HG02840 (cell line): Measurements from ENCODE around the gene TUBGCP6.
A peak's percentile ranks its signal among the peaks of the same experiment; 100 is the strongest.

Source experiments
- ATAC-seq: cut with Tn5 transposase; IDR thresholded peaks from one replicate; pipeline ENCODE4 v1.9.1; 2021; ENCODE audit warnings: mild to moderate bottlenecking, moderate library complexity, moderate number of reproducible peaks; ENCODE audit not compliant: unreplicated experiment, low FRiP score

Gene TUBGCP6

DNA sequence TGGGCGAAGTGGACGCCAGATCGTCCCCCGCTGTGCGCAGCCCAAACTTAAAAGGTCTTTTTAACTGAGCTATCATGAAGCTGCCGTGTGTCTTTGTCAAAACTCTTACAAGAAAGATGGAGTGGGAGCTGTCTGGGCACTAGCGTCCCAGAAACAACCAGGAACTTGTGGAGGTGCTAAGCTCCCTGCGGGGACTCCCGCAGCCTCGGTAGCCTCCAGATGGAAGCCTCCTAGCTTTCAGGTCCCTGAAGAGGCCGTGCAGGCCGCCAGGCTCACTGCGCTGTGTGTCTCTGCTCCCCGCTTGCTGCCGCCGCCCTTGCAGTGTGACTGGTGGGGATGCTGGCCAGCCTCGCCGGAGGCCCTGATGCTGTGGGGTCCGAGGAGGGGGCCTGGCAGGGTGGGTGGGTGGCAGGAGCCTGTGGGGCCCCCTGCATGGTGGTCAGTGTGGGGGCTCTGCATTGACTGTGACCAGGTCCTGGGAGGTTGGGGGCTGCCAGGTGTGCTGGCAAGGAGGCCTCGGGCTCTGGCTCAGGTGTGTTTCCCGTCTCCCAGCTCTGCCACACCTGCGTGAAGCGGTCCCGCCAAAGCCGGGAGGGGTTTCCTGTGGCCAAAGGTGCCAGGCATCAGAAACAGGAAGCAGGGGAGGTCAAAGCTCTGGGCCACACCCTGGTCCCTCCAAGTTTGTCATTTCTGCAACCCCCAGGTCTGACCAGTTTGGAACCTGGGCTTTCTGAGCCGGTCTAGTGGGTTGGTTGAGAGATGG, 57.9 kb downstream of the TUBGCP6 start:
- ATAC-seq: no peak

DNA sequence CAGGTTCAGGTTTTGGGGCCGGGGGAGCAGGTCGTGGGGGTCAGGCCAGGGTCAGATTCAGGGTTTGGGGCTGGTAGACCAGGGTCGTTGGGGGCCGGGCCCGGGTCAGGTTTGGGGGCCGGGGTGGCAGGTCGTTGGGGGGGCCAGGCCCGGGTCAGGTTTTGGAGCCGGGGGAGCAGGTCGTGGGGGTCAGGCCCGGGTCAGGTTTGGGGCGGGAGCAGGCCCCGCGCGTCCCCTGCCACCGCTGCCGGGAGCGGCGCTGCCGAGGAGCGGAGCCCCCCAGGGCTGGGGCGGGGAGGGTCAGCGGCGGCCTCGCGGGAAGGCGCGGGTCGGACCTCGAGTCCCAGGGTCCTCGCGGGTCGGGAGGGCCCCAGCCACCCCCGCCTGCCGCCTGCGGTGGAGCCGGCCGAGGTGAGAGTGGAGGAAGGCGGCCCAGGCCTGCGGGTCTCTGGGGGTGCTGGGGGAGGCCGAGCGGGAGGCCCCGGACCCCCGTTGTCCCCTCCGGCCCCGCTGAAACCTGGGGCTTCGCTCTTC, 58.6 kb downstream of the TUBGCP6 start:
- ATAC-seq: no peak

DNA sequence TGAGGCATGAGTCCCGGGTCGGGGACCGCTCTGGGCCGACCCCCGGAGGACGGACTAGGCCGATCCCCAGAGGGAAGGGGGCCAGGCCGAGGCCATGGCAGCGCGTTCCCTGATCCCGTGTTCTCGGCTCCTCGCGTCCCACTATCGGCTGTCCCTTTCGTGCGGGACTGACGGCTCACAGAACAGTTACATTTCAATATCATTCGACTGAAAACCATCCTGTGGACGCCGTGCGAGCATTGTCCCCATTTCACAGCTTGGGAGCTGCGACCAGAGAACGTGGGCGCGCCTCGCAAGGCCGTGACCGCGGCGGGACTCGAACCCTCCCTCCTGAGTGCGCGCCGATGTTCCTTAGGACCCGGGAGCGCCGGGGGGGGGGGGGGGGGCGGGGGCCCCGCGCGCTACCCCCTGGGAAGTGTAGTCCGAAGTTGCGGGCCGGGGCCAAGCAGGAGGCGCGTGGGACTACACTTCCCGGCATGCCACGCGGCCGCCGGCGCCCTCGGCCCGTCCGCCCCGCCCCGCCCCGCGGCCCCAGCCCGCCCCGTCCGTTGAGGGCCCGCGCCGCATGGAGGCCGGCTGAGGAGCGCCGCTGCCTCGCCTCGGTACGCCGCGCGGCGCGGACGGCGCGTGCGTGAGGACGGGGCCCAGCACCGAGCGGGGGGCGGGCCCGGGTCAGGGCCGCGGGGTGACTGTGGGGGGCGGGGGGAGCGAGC, 59.3 kb downstream of the TUBGCP6 start, which contains the start of gene TRABD:
TRABD (plus strand) TSS at position 539 of the 713 bp plus-strand sequence. CDS start 7,148 bp downstream, outside the sequence.
- peak; percentile 33 for ATAC-seq

DNA sequence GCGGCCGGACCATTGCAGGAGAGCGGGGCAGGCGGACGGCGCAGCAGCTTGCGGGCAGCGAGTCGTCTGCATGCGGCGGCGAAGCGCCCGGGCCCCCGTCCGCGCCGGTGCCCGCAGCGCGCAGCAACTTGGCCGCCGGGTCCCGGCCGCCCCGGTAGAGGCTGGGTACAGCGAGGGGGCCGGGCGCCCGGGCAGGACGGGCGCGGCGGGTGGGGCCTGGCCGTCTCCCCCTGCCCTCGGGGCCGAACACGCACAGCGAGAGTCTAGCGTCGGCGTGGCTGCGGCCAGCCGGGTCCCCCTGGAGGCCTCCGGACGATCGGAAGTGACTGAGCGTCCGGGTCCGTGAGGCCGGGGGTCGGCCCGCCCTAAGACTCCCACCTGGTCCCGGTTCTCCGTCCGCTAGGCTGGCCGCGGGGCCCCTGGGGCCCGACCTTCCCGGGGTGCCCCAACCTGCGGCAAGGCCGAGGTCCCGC, 59.9 kb downstream of the TUBGCP6 start:
- ATAC-seq: no peak

DNA sequence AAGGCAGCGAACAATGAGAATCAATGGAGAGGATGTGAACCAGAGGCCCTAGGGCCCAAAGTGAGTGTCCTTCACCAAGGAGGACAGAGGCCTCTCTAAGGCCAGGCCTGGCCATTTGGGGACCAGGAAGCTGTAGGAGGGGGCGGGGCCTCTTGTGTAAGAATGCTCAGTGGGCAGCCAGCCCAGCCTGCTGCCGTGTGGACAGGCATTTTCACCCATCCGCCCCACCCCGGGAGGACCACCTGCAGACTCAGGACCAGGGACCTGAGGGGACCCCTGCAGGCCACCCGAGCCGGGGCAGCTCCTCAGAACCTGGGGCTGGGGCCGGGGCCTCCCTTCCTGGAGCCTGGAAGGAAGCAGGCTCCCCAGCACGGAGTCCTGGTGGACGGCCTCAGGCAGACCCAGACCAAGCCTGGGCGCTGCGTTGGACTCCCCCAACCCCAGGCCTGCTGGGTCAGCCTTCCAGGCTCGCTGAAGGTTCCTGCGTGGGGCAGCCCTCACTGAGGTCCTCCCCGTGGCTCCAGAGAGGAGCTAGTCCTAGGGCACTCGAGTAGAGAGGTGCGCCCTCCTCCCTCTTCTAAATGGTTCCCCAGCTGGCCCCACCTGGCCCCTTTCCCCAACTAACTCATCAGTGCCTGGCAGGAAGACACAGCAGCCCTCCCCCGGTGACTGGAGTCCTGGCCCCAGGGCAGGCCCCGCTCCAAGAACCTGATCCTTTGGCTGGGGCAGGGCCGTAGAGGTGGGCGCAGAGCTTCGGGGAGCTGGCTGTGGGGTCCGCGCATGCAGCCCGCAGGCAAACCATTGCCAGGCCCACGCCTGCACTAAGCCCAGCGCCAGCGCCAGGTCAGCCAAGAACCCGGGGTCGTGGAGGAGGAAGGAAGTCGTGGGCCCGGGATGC, 60.6 kb downstream of the TUBGCP6 start:
- no peak for ATAC-seq

DNA sequence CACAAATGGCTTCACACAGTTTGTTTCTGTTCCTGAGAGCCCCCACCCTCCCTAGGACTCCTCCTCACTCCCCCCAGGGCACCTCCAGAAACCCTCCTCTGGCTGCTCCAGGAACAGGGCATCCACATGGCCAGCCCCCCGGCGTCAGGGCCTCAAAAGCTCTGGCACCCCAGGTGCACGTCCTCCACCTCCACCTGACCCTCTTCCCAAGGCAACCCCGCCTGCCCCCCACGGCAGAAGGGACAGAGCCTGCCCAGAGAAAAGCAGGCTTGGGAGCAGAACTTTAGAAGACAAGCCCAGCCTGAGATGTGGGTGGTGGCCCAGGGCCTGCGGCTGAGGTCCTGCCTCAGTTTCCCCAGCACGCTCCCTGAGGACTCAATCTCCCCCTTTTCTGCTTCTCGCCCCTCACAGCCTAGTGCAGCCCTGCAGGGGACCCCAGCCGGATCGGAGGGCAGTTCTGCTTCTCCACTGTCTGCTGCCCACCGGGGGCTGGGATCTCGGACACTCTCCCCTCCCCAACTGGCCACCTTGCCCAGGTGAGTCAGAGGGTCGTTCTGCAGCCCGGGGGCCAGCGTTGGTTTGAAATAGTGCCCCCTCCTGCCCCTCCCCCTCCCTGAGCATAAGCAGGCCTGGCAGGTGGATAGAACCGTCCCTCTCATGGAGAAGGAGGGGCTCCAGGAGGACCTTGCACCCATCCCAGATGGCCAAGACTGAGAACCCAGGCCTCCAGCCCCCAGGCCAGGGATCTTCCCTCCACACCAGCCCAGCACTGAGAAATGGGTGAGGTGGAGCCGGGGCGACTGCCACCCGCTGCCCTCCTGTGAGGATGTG, 61.5 kb downstream of the TUBGCP6 start:
- ATAC-seq: no peak

DNA sequence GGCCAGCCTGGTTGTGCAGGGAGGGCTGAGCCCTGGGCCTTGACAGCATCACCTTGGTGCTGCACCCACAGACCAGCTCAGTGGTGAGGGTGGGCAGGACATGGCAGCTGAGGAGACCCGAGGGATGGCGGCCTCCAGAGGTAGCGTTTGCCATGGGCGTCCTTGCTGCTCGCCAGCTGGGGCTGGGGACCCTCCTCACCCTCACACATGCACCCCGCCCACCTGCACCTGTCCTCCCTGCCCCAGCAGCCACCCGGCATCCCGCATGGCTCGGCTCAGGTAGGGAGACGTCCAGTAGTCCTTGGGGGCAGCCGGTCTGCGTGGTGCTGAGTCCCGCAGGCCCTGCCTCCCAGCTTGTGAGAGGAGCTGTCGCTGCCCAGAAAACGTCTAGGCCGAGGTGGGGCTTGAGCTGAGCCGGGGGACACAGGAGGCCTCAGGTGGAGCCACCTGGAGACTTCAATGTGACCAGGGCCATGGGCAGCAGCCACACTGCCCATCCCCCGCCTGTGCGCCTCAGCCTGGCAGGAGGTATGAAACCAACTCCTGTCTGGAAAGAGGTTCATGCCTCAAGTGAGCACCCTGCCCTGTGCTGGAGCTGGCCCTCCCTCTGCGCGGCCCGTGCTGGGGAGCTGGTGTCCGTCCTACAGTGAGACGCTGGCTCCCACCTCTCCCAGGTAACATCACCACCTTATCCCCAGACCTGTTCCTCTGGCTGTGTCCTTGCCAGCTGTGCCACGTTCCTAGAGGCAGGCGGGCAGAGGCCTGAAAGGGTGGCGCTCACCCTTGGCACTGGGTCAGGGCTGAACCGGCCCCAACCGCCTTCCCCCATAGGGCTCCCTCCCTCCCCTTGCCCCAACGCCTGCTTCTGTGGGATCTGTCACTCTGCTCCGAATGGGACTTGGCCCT, 62.4 kb downstream of the TUBGCP6 start:
- ATAC-seq: no peak

DNA sequence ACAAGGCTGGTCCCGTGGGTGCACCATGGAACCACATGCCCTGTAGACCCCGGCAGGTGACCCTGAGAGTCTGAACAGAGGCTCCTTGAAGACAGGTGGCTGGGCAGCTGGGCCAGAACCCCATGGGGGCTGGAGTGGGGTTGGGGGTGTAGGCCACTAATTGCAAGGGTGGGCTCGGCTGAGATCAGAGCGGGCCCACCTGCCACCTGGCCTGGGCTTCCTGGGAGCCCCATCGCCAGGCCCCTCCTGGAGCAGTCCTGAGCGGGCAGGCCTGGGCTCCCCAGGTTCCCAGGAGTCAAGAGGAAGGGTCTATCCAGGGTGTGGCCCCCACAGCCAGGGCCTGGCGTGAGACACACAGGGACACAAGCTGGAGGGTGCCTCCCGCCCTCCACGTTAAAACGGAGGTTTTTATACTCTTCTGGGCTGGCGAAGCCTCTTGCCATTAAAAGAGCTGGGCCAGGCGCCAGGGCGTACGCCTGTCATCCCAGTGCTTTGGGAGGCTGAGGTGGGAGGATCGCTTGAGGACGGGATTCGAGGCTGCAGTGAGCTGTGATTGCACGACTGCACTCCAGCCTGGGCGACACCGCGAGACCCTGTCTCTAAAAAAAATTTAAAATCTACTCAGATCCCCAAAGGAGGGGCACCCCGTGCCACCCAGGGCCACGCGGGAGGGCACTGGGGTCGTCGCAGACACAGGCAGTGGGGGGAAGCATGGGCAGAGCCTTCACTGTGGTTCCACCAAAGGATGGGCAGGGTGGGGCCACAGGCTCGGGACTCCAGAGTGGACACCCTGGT, 63.9 kb downstream of the TUBGCP6 start:
- ATAC-seq: no peak

DNA sequence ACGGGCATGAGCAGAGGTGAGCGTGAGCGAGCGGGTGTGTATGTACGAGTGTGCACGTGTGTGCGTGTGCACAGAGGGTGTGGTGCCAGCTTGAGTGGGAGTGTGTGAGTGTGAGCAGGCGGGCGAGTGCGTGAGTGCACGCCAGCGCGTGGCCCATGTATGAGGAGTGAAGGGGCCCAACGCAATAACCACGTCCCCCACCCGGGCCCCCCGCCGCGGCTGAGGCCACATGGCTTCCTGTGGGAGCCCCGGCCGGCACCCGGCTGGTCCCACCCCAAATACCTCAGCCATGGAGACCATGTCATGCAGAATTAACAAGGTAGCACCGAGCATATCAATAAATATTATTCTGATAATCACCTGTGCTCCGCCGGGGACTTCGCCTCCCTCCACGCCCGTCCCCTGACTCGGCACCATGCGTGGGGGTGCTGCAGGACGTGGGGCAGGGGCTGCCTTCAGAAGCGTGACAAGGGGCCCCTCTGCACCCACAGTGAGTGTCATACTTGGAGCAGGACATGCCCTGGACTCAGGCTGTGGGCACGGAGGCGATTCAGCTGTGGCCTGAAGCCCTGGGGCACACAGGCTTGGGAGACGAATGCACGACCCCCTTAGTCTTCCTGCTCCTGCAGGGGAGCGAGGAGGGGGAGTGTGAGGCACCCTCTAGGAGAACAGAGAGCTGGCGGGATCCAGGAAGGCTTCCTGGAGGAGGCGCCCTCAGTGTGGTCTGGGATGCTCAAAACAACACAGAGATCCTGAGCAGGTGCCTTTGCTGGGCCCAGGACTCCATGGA, 64.7 kb downstream of the TUBGCP6 start:
- ATAC-seq: no peak

DNA sequence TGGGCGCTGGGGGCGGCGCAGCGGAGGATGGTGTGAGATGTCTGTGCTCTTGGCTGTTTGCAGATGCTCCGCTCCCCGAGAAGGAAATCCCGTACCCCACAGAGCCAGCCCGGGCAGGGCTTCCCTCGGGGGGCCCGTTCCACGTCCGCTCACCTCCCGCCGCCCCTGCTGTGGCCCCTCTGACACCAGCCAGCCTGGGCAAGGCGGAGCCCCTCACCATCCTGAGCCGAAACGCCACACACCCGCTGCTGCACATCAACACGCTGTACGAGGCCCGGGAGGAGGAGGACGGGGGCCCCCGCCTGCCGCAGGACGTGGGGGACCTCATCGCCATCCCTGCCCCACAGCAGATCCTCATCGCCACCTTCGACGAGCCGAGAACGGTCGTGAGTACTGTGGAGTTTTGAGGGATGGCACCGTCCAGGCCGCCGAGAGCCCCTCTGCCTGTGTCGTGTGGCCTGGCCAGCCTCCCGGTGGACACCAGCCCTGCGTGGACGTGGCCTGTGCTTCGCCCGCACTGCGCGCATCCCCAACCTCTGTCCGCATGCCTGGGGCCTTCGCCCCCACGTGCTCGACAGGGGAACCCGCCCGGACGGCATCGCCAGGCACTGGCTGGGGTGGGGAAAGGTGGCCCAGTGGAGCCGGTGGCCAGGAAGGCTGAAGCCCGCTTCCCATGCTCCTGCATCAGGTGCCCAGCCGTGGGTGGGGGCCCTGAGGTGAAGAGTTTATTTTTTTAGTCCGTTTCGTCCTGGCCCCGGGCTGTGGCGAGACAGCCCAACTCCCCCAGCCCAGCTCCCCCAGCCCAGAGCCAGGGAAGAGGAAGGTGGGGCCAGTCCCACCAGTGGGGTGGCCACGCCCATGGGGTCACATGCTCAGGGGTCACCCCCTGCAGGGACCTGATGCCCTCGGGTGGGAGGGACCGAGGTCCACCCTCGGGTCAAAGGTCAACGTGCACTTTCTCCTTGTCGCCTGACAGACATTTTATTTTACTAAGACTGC, 65.7 kb downstream of the TUBGCP6 start:
- no peak for ATAC-seq

DNA sequence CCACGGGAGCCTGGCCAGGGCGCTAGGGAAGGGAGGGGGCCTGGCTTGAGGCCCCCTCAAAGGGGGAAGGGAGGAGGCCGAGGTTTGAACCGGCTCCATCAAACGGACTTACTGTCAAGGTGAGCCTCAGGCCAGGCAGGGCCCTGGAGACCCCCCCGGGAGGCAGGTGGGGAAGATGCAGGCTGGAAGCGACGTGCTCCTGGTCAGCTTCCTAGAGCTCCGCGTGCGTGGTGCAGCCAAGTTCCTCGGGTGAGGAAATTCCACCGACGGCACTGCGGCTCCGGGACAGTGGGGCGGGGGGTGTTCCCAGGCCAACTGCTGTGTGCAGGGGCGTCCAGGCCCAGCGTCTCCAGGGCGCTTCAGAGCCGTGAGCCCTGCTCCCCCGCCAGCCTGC, 66.4 kb downstream of the TUBGCP6 start:
- no peak for ATAC-seq

DNA sequence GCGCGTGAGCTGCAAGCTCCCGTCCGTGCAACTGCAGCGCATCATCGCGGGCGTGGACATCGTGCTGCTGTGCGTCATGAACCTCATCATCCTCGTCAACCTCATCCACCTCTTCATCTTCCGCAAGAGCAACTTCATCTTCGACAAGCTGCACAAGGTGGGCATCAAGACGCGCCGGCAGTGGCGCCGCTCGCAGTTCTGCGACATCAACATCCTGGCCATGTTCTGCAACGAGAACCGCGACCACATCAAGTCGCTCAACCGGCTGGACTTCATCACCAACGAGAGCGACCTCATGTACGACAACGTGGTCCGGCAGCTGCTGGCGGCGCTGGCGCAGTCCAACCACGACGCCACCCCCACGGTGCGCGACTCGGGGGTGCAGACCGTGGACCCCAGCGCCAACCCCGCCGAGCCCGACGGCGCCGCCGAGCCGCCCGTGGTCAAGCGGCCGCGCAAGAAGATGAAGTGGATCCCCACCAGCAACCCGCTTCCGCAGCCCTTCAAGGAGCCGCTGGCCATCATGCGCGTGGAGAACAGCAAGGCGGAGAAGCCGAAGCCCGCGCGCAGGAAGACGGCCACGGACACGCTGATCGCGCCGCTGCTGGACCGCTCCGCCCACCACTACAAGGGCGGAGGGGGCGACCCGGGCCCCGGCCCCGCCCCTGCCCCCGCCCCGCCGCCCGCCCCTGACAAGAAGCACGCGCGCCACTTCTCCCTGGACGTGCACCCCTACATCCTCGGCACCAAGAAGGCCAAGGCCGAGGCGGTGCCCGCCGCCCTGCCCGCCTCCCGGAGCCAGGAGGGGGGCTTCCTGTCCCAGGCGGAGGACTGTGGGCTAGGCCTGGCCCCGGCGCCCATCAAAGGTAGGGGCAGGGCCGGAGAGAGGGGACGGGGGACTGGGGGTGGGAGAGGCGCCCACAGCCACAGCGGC, 67.0 kb downstream of the TUBGCP6 start:
- ATAC-seq: no peak

DNA sequence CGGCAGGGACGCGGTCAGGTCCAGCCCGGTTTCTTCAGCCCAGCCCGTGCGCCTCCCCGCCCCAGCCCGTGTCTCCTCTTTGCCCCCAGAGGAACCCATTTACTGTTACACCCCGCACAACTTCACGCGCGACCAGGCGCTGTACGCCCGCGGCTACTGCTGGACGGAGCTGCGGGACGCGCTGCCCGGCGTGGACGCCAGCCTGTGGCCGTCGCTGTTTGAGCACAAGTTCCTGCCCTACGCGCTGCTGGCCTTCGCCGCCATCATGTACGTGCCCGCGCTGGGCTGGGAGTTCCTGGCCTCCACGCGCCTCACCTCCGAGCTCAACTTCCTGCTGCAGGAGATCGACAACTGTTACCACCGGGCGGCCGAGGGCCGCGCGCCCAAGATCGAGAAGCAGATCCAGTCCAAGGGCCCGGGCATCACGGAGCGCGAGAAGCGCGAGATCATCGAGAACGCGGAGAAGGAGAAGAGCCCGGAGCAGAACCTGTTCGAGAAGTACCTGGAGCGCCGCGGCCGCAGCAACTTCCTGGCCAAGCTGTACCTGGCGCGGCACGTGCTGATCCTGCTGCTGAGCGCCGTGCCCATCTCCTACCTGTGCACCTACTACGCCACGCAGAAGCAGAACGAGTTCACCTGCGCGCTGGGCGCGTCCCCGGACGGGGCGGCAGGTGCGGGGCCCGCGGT, 67.8 kb downstream of the TUBGCP6 start:
- ATAC-seq: no peak
